HL-60 (cell line): Measurements from ENCODE around the gene DIAPH2.

ENCODE experiments used
- DNase-seq, 2 experiments: peaks; one replicate each; pipeline ENCODE4 v3.0.0-alpha.2; 2010 to 2020; ENCODE audit warnings: low read depth in 1 of 2, low spot score in 1 of 2
- H3K27ac ChIP-seq: fragments of 250-450 bp; sonication (Bioruptor Pico); replicated peaks from 2 replicates; pipeline ENCODE4 v1.5.1; 2020; ENCODE audit warnings: mild to moderate bottlenecking, moderate library complexity
- H3K27me3 ChIP-seq: fragments of 250-450 bp; sonication (Bioruptor Pico); 2 replicates; pipeline ENCODE4 v1.5.1; 2021; ENCODE audit warnings: mild to moderate bottlenecking, moderate library complexity; ENCODE audit not compliant: insufficient read depth, poor library complexity, severe bottlenecking
- H3K4me3 ChIP-seq: replicated peaks from 2 replicates; pipeline ENCODE4 v1.5.1; 2011; ENCODE audit warnings: mild to moderate bottlenecking, control low read depth, low read length; ENCODE audit not compliant: insufficient read depth
- GABPA ChIP-seq: IDR thresholded peaks from 2 replicates; pipeline ENCODE4 v1.6.1; 2012; ENCODE audit warnings: low read depth
- POLR2AphosphoS5 ChIP-seq: IDR thresholded peaks from 2 replicates; pipeline ENCODE4 v1.6.1; 2012; ENCODE audit warnings: low read depth
- SPI1 ChIP-seq: IDR thresholded peaks from 2 replicates; pipeline ENCODE4 v1.6.1; 2012; ENCODE audit warnings: low read depth, mild to moderate bottlenecking, borderline replicate concordance
- TF ChIP-seq, protein P1 (sequence below): IDR thresholded peaks from one replicate; pipeline ENCODE4 v1.5.1; 2011; ENCODE audit warnings: low read length, control low read depth, inconsistent platforms; ENCODE audit not compliant: insufficient read depth
- TF ChIP-seq, protein P2 (sequence below): IDR thresholded peaks from 2 replicates; pipeline ENCODE4 v1.6.1; 2012; ENCODE audit warnings: low read depth; ENCODE audit not compliant: insufficient replicate concordance

Gene DIAPH2

GRCh38 chrX:97587171-97587570, 902.5 kb downstream of the DIAPH2 start:
- no peak overlapping the region for H3K27ac ChIP-seq
- H3K4me3 ChIP-seq = no peak overlapping the region
- H3K27me3 ChIP-seq = no peaks in the 10 kb centered on the region
- TF ChIP-seq SPI1 (no peak), POLR2AphosphoS5 (no peak), GABPA (no peak)
- TF ChIP-seq, protein P1, sequence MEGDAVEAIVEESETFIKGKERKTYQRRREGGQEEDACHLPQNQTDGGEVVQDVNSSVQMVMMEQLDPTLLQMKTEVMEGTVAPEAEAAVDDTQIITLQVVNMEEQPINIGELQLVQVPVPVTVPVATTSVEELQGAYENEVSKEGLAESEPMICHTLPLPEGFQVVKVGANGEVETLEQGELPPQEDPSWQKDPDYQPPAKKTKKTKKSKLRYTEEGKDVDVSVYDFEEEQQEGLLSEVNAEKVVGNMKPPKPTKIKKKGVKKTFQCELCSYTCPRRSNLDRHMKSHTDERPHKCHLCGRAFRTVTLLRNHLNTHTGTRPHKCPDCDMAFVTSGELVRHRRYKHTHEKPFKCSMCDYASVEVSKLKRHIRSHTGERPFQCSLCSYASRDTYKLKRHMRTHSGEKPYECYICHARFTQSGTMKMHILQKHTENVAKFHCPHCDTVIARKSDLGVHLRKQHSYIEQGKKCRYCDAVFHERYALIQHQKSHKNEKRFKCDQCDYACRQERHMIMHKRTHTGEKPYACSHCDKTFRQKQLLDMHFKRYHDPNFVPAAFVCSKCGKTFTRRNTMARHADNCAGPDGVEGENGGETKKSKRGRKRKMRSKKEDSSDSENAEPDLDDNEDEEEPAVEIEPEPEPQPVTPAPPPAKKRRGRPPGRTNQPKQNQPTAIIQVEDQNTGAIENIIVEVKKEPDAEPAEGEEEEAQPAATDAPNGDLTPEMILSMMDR = no peak
- TF ChIP-seq, protein P2, sequence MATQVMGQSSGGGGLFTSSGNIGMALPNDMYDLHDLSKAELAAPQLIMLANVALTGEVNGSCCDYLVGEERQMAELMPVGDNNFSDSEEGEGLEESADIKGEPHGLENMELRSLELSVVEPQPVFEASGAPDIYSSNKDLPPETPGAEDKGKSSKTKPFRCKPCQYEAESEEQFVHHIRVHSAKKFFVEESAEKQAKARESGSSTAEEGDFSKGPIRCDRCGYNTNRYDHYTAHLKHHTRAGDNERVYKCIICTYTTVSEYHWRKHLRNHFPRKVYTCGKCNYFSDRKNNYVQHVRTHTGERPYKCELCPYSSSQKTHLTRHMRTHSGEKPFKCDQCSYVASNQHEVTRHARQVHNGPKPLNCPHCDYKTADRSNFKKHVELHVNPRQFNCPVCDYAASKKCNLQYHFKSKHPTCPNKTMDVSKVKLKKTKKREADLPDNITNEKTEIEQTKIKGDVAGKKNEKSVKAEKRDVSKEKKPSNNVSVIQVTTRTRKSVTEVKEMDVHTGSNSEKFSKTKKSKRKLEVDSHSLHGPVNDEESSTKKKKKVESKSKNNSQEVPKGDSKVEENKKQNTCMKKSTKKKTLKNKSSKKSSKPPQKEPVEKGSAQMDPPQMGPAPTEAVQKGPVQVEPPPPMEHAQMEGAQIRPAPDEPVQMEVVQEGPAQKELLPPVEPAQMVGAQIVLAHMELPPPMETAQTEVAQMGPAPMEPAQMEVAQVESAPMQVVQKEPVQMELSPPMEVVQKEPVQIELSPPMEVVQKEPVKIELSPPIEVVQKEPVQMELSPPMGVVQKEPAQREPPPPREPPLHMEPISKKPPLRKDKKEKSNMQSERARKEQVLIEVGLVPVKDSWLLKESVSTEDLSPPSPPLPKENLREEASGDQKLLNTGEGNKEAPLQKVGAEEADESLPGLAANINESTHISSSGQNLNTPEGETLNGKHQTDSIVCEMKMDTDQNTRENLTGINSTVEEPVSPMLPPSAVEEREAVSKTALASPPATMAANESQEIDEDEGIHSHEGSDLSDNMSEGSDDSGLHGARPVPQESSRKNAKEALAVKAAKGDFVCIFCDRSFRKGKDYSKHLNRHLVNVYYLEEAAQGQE = no peak
- no peak for DNase-seq

- Histone ChIP-seq H3K27me3 (no peaks in the 10 kb centered on the region), H3K27ac (no peak overlapping the region), H3K4me3 (no peak overlapping the region)
- DNase-seq = no peak
- TF ChIP-seq, protein P1 = no peak
- no peak for TF ChIP-seq POLR2AphosphoS5
- TF ChIP-seq, protein P2 = no peak
- no peak for TF ChIP-seq SPI1
- TF ChIP-seq GABPA = no peak
Measured at GRCh38 chrX:97594646-97595224, 910.1 kb downstream of the DIAPH2 start.

DNA sequence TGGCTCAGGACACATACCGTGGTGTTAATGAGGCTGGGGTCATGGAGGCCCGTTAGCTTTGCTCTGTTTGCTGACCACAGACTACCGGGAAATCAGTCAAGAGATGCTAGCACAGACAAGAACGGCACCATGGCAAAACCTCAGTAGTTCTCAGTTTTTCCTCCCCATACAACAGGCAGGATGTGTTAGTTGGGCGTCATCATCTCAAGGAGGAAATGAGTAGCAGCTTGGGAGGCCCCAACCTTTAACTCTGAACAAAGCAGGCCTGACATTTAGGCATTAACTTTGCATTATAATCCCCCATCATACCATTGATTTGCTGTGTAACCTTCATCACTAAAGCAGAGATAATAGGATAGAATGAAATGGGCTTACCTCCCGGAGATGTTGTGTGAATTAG, 913.3 kb downstream of the DIAPH2 start:
- TF ChIP-seq SPI1 = no peak
- TF ChIP-seq GABPA = no peak
- TF ChIP-seq, protein P2 = no peak
- TF ChIP-seq POLR2AphosphoS5 = no peak
- TF ChIP-seq, protein P1 = no peak
- no peak overlapping the region for H3K4me3 ChIP-seq
- H3K27ac ChIP-seq = no peak overlapping the region
- H3K27me3 ChIP-seq = no peaks in the 10 kb centered on the region
- no peak for DNase-seq
